22Rv1 (cell line): ENCODE data around the gene PDK1.

Experiments used
- ZFX ChIP-seq: fragments of 450-650 bp; IDR thresholded peaks from 2 replicates; pipeline ENCODE4 v1.6.1; 2017; ENCODE audit warnings: antibody characterized with exemption, borderline replicate concordance
- TF ChIP-seq, protein P1 (sequence below): fragments of 450-650 bp; IDR thresholded peaks from 2 replicates; pipeline ENCODE4 v1.5.1; 2017; ENCODE audit warnings: mild to moderate bottlenecking

DNA sequence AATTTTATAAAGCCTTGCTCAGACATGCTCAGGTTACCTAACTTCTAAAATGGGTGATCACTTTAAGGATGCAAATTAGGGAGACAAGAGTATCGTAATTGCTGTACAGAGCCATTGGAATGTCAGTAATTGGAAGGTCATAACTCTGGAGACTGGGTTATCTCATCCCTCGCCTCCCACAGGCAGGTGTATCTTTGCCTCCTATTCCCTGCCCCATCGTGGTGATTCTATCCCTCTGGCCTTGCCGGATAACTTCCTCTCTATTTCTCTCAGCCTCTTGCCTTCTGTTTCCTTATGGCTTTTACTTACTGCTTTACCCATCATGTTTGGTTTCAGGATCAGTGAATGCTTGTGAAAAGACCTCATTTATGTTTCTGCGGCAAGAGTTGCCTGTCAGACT, 2.5 kb downstream of the PDK1 start:
- TF ChIP-seq, protein P1, sequence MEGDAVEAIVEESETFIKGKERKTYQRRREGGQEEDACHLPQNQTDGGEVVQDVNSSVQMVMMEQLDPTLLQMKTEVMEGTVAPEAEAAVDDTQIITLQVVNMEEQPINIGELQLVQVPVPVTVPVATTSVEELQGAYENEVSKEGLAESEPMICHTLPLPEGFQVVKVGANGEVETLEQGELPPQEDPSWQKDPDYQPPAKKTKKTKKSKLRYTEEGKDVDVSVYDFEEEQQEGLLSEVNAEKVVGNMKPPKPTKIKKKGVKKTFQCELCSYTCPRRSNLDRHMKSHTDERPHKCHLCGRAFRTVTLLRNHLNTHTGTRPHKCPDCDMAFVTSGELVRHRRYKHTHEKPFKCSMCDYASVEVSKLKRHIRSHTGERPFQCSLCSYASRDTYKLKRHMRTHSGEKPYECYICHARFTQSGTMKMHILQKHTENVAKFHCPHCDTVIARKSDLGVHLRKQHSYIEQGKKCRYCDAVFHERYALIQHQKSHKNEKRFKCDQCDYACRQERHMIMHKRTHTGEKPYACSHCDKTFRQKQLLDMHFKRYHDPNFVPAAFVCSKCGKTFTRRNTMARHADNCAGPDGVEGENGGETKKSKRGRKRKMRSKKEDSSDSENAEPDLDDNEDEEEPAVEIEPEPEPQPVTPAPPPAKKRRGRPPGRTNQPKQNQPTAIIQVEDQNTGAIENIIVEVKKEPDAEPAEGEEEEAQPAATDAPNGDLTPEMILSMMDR = no peak
- no peak for TF ChIP-seq ZFX
